Measurements from ENCODE around the gene CNGA2.

GRCh38 chrX:151735219-151735618 lies 673 bp downstream of the CNGA2 start:
- TF ChIP-seq CTCF (IDR thresholded peaks at IDR 0.05) (no peak), POLR2A (IDR thresholded peaks at IDR 0.05) (no peak)
